ENCODE data around the gene PRR12.

DNA sequence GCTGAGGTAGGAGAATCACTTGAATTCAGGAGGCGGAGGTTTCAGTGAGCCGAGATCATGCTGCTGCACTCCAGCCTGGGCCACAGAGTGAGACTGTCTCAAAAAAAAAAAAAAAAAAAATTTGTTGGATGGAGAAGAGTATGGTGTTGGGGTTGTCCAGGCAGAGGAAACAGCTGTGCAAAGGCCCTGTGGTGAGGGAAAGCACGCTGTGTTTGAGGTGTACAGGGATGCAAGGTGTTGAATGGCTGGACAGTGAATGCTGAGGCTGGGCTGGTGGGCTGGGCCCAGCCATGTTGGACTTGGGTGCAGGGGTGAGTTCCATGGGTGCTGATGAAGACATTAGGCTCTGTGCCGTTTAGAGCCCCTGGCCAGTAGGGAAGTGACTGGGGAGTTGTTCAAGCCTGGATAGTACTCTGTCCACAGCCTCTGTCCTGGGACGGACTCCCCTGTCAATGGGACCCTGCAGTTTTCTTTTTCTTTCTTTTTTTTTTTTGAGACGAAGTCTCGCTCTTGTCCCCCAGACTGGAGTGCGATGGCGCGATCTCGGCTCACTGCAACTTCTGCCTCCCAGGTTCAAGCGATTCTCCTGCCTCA, 18.6 kb downstream of the PRR12 start:
- TF ChIP-seq, protein P1, sequence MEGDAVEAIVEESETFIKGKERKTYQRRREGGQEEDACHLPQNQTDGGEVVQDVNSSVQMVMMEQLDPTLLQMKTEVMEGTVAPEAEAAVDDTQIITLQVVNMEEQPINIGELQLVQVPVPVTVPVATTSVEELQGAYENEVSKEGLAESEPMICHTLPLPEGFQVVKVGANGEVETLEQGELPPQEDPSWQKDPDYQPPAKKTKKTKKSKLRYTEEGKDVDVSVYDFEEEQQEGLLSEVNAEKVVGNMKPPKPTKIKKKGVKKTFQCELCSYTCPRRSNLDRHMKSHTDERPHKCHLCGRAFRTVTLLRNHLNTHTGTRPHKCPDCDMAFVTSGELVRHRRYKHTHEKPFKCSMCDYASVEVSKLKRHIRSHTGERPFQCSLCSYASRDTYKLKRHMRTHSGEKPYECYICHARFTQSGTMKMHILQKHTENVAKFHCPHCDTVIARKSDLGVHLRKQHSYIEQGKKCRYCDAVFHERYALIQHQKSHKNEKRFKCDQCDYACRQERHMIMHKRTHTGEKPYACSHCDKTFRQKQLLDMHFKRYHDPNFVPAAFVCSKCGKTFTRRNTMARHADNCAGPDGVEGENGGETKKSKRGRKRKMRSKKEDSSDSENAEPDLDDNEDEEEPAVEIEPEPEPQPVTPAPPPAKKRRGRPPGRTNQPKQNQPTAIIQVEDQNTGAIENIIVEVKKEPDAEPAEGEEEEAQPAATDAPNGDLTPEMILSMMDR (IDR thresholded peaks at IDR 0.05; ENCODE audit: low read depth, low read length, poor library complexity, severe bottlenecking): no peak
- TF ChIP-seq EZH2phosphoT487 (IDR thresholded peaks at IDR 0.05; ENCODE audit: borderline replicate concordance, low read length): no peak
